Neural progenitor cell (in vitro differentiated cells): Measurements from ENCODE around the gene NARS2. TPM values are rescaled to one million over a fixed set of nuclear protein-coding genes. Genes with fewer than 3 reads are reported as not detected.

Experiments
- DNase-seq: peaks from one replicate; pipeline ENCODE4 v3.0.0-alpha.2; 2016; ENCODE audit warnings: low spot score
- H2AFZ ChIP-seq: fragments of 200-600 bp; sonication (generic); replicated peaks from 2 replicates; pipeline ENCODE4 v1.6.1; 2016; ENCODE audit warnings: antibody characterized with exemption
- H3F3A ChIP-seq: fragments of 200-600 bp; sonication (generic); 2 replicates; pipeline ENCODE4 v1.6.1; 2016; ENCODE audit warnings: antibody characterized with exemption, low read depth
- H3K27ac ChIP-seq: fragments of 200-600 bp; sonication (generic); 2 replicates; pipeline ENCODE4 v1.5.1; 2016; ENCODE audit warnings: mild to moderate bottlenecking
- H3K27me3 ChIP-seq: fragments of 200-600 bp; sonication (generic); 2 replicates; pipeline ENCODE4 v1.6.1; 2016; ENCODE audit warnings: mild to moderate bottlenecking, moderate library complexity
- H3K36me3 ChIP-seq: fragments of 200-600 bp; sonication (generic); 2 replicates; pipeline ENCODE4 v1.5.1; 2016
- H3K4me1 ChIP-seq: fragments of 200-600 bp; sonication (generic); 2 replicates; pipeline ENCODE4 v1.6.1; 2016; ENCODE audit warnings: mixed run types
- H3K4me2 ChIP-seq: fragments of 200-600 bp; sonication (generic); 2 replicates; pipeline ENCODE4 v1.6.1; 2016
- H3K4me3 ChIP-seq: fragments of 200-600 bp; sonication (generic); 2 replicates; pipeline ENCODE4 v1.5.1; 2016
- H3K79me2 ChIP-seq: fragments of 200-600 bp; sonication (generic); 2 replicates; pipeline ENCODE4 v1.6.1; 2016; ENCODE audit warnings: low read depth
- H3K9ac ChIP-seq: fragments of 200-600 bp; sonication (generic); 2 replicates; pipeline ENCODE4 v1.6.1; 2016
- H3K9me3 ChIP-seq: fragments of 200-600 bp; sonication (generic); 2 replicates; pipeline ENCODE4 v1.5.1; 2016; ENCODE audit warnings: low read depth
- H4K20me1 ChIP-seq: fragments of 200-600 bp; sonication (generic); 2 replicates; pipeline ENCODE4 v1.6.1; 2016; ENCODE audit warnings: low read depth
- H3K27ac Mint-ChIP-seq: 3 replicates; pipeline ENCODE4 v1.8.0; 2021; ENCODE audit warnings: mixed read lengths
- H3K27me3 Mint-ChIP-seq: 2 replicates; pipeline ENCODE4 v1.8.0; 2022; ENCODE audit warnings: low read depth, mild to moderate bottlenecking, inconsistent platforms, moderate library complexity, mixed read lengths; ENCODE audit not compliant: insufficient read depth
- H3K36me3 Mint-ChIP-seq: 3 replicates; pipeline ENCODE4 v1.8.0; 2021; ENCODE audit warnings: mixed read lengths
- H3K4me1 Mint-ChIP-seq: 3 replicates; pipeline ENCODE4 v1.8.0; 2021; ENCODE audit warnings: mixed read lengths
- H3K4me3 Mint-ChIP-seq: 3 replicates; pipeline ENCODE4 v1.8.0; 2021; ENCODE audit warnings: mild to moderate bottlenecking, moderate library complexity, mixed read lengths
- H3K9me3 Mint-ChIP-seq: 3 replicates; pipeline ENCODE4 v1.8.0; 2020; ENCODE audit warnings: mixed read lengths
- CTCF ChIP-seq: fragments of 200-600 bp; sonication (generic); IDR thresholded peaks from 2 replicates; pipeline ENCODE4 v1.5.1; 2017; ENCODE audit warnings: antibody characterized with exemption, mild to moderate bottlenecking
- EZH2 ChIP-seq: fragments of 200-600 bp; sonication (generic); IDR thresholded peaks from 2 replicates; pipeline ENCODE4 v1.6.1; 2017; ENCODE audit warnings: antibody characterized with exemption, mild to moderate bottlenecking, moderate library complexity
- EZH2phosphoT487 ChIP-seq: fragments of 200-600 bp; sonication (generic); IDR thresholded peaks from 2 replicates; pipeline ENCODE4 v1.6.1; 2017; ENCODE audit warnings: antibody characterized with exemption
- total RNA-seq: library from RNA; depleted of rRNA; stranded (reverse); fragments of >200 nt; gene quantifications from 2 replicates; pipeline ENCODE4 v1.2.3, GENCODE V29; 2015; ENCODE audit warnings: low replicate concordance

Gene NARS2
- total RNA-seq, 1 donor from 2014 or later, result 53.0 TPM

GRCh38 chr11:78446210-78446609 lies 128.5 kb downstream of the NARS2 start:
- Histone ChIP-seq H3K9ac (no peak overlapping the region), H2AFZ (no peak overlapping the region), H3K27me3 (no peaks in the 10 kb centered on the region), H3K9me3 (no peaks in the 10 kb centered on the region), H3K4me3 (no peak overlapping the region), H3K27ac (no peak overlapping the region), H3K79me2 (no peaks in the 10 kb centered on the region), H3K4me1 (no peaks in the 10 kb centered on the region), H3K4me2 (no peak overlapping the region), H4K20me1 (no peaks in the 10 kb centered on the region), H3F3A (no peaks in the 10 kb centered on the region), H3K36me3 (no peaks in the 10 kb centered on the region)
- H3K36me3 Mint-ChIP-seq, result peaks cover 11% of the 10 kb centered on the region
- H3K4me1 Mint-ChIP-seq, result no peaks in the 10 kb centered on the region
- TF ChIP-seq CTCF (no peak), EZH2 (no peak), EZH2phosphoT487 (no peak)
- no peak for DNase-seq
- no peaks in the 10 kb centered on the region for H3K27me3 Mint-ChIP-seq
- H3K27ac Mint-ChIP-seq, result no peak overlapping the region
- H3K4me3 Mint-ChIP-seq, result no peak overlapping the region
- H3K9me3 Mint-ChIP-seq, result no peaks in the 10 kb centered on the region

- no peaks in the 10 kb centered on the region for H3K27me3 Mint-ChIP-seq
- H3K4me1 Mint-ChIP-seq, result no peaks in the 10 kb centered on the region
- no peaks in the 10 kb centered on the region for H3F3A ChIP-seq
- no peak overlapping the region for H3K4me2 ChIP-seq
- H3K27me3 ChIP-seq, result no peaks in the 10 kb centered on the region
- H3K4me3 ChIP-seq, result no peak overlapping the region
- no peak overlapping the region for H3K27ac ChIP-seq
- no peak overlapping the region for H3K27ac Mint-ChIP-seq
- H3K79me2 ChIP-seq, result no peaks in the 10 kb centered on the region
- no peak overlapping the region for H2AFZ ChIP-seq
- H4K20me1 ChIP-seq, result no peaks in the 10 kb centered on the region
- H3K9me3 ChIP-seq, result no peaks in the 10 kb centered on the region
- H3K9ac ChIP-seq, result no peak overlapping the region
- DNase-seq, result no peak
- peaks cover 11% of the 10 kb centered on the region for H3K36me3 Mint-ChIP-seq
- no peaks in the 10 kb centered on the region for H3K9me3 Mint-ChIP-seq
- no peaks in the 10 kb centered on the region for H3K36me3 ChIP-seq
- H3K4me1 ChIP-seq, result no peaks in the 10 kb centered on the region
- TF ChIP-seq EZH2phosphoT487, result no peak
- TF ChIP-seq CTCF, result no peak
- TF ChIP-seq EZH2, result no peak
- no peak overlapping the region for H3K4me3 Mint-ChIP-seq
Observed at GRCh38 chr11:78444726-78445125, 129.9 kb downstream of the NARS2 start.

- Histone ChIP-seq H3F3A (no peaks in the 10 kb centered on the region), H4K20me1 (no peaks in the 10 kb centered on the region), H3K4me1 (no peaks in the 10 kb centered on the region), H3K4me3 (no peak overlapping the region), H3K4me2 (no peak overlapping the region), H3K9ac (no peak overlapping the region), H2AFZ (no peak overlapping the region), H3K27me3 (no peaks in the 10 kb centered on the region), H3K36me3 (no peaks in the 10 kb centered on the region), H3K9me3 (no peaks in the 10 kb centered on the region), H3K27ac (no peak overlapping the region), H3K79me2 (no peaks in the 10 kb centered on the region)
- H3K27ac Mint-ChIP-seq, result no peak overlapping the region
- TF ChIP-seq EZH2 (no peak), CTCF (no peak), EZH2phosphoT487 (no peak)
- no peak overlapping the region for H3K4me3 Mint-ChIP-seq
- H3K36me3 Mint-ChIP-seq, result peaks cover 15% of the 10 kb centered on the region
- no peaks in the 10 kb centered on the region for H3K27me3 Mint-ChIP-seq
- no peaks in the 10 kb centered on the region for H3K4me1 Mint-ChIP-seq
- no peak for DNase-seq
- no peaks in the 10 kb centered on the region for H3K9me3 Mint-ChIP-seq
Observed at GRCh38 chr11:78441956-78442355, 132.7 kb downstream of the NARS2 start.
